Hepatocyte (in vitro differentiated cells): ENCODE data around the gene GJA5.

Experiments used
- CTCF ChIP-seq: fragments of 200-600 bp; sonication (generic); IDR thresholded peaks from 2 replicates; pipeline ENCODE4 v1.5.1; 2016; ENCODE audit warnings: antibody characterized with exemption, mild to moderate bottlenecking; ENCODE audit not compliant: poor library complexity
- EZH2 ChIP-seq: fragments of 200-600 bp; sonication (generic); IDR thresholded peaks from 2 replicates; pipeline ENCODE4 v1.6.1; 2016; ENCODE audit warnings: antibody characterized with exemption, mild to moderate bottlenecking, borderline replicate concordance
- EZH2phosphoT487 ChIP-seq: fragments of 200-600 bp; sonication (generic); IDR thresholded peaks from one replicate; pipeline ENCODE4 v1.6.1; 2018; ENCODE audit warnings: antibody characterized with exemption, mild to moderate bottlenecking, low read depth, moderate library complexity; ENCODE audit not compliant: unreplicated experiment, severe bottlenecking

GRCh38 chr1:147756341-147756740 lies 4.1 kb downstream of the GJA5 start:
- no peak for TF ChIP-seq CTCF
- TF ChIP-seq EZH2phosphoT487: no peak
- no peak for TF ChIP-seq EZH2
